Measurements from ENCODE around the gene GNB2.

The GNB2 gene

DNA sequence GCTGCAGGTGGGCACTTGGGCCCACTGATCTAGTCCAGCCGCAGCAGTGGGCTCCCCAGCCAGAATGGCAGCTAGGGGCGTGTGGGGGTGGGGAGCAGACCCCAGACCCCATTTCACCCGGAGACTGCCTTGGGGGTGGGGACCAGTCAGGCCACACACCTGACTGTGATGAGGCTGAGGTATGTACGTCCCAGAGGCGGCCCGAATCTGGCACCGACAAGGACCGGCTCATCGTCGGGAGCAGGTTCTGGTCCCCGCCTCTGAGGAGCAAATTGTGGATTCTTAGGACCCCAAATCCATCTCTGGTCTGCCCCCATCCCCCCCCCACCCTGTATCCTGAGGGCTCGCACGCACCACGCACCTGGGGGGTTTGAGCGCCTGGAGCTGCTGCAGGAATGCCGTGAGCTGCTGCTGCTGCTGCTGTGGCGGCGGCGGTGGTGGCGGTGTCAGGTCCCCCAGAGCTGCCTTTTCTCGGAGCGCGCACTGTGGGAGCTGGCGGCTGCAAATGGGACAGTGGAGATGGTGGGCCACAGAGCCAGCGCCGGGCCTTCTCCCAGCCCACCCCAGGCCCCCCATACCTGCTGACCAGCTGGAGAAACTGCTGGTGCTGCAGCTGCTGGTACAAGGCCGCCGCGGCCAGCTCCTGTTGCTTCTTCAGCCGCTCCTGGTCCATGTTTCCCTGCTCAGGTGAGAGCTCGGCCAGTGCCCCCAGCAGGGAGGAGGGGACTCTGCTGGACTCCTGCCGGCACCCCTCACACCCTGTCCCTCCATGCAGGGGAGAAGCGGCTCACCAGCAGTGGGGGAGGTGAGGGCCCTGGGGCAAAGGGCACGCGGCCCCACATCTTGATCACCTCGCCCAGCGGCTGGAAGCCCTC is 10.4 kb downstream of the GNB2 start:
- H3K4me3 ChIP-seq (ENCODE audit: low read depth, low read length), result no peak overlapping the region
- TF ChIP-seq, protein P1, sequence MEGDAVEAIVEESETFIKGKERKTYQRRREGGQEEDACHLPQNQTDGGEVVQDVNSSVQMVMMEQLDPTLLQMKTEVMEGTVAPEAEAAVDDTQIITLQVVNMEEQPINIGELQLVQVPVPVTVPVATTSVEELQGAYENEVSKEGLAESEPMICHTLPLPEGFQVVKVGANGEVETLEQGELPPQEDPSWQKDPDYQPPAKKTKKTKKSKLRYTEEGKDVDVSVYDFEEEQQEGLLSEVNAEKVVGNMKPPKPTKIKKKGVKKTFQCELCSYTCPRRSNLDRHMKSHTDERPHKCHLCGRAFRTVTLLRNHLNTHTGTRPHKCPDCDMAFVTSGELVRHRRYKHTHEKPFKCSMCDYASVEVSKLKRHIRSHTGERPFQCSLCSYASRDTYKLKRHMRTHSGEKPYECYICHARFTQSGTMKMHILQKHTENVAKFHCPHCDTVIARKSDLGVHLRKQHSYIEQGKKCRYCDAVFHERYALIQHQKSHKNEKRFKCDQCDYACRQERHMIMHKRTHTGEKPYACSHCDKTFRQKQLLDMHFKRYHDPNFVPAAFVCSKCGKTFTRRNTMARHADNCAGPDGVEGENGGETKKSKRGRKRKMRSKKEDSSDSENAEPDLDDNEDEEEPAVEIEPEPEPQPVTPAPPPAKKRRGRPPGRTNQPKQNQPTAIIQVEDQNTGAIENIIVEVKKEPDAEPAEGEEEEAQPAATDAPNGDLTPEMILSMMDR (conservative IDR thresholded peaks at IDR 0.05; ENCODE audit: low read depth, low read length), result no peak
- no peak for DNase-seq (ENCODE audit: low read depth)

DNA sequence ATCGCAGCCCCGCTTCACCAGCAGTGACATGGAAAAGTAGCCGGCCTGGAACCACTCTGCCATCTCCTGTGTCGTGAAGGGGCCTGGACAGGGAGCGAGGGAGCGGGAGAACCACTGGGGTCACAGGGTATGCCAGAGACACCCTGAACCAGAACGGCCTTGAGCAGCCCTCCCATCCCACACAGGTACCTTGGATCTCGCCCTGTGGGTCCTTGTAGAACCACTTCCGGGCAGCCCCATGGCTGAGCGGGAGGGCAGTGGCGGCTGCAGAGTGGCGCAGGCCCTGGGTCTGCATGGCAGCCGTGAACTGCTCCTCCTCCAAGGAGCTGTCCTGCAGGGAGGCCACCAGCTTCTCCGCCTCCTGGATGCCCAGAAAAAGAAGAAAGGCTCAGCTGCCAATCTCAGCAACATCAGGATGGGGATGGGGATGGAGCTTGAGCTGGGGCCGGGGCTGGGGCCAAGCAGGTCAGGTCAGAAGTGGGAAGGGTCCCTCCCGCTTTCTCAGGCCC is 11.0 kb downstream of the GNB2 start:
- no peak overlapping the region for H3K4me3 ChIP-seq (ENCODE audit: low read depth, low read length)
- no peak for DNase-seq (ENCODE audit: low read depth)
- TF ChIP-seq, protein P1 (conservative IDR thresholded peaks at IDR 0.05; ENCODE audit: low read depth, low read length), result no peak

DNA sequence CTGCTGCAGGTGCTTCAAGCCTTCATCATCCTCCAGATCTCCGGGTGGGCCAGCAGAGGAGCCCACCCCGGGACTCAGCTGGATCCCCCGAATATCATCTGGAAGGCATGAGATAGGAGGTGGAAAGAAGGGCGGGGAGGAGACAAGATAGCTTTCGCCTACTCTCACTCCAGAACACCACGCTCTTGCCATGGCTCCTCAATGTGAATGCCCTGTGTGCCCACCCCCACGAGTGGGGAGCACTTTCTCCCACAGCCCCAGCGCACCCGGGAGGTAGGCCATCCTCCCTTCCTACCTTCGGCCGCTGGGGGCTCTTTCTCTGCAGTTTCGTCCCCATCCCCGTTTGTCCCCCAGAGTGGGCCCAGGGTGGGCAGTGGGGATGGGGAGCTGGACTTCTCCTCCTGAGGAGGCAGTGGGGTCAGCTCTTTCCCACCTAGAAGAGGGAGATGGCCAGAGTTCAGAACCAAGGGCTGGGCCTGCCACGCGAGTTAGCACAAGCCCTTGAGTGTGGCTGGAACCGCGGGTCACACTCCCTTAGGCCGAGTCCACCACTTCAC is 11.6 kb downstream of the GNB2 start:
- no peak overlapping the region for H3K4me3 ChIP-seq (ENCODE audit: low read depth, low read length)
- TF ChIP-seq, protein P1 (conservative IDR thresholded peaks at IDR 0.05; ENCODE audit: low read depth, low read length), result no peak
- DNase-seq (ENCODE audit: low read depth), result no peak

DNA sequence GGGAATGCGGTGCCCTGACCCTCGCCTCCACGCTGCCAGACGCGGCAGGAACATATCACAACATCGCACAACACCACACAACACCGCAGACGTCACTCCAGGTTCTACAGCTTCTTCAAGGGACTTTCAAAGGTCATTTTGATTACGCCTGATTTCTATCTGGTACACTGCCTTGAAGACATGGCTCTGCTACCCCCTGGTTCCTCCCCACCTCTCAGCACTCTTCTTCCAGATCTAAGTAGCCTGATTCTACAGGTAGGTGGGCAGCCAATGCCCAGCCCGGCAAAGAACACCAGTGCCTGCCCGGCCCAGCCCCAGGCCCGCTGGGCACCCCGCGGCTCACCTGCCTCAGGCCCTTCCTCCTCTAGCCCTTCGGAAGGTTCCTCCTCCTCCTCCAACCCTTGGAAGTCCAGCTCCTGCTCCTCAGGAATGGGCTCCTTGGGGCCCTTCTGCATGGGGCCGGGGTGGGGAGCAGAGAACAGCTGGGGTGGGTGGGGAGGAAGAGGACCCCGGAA is 12.1 kb downstream of the GNB2 start:
- H3K4me3 ChIP-seq (ENCODE audit: low read depth, low read length), result no peak overlapping the region
- TF ChIP-seq, protein P1 (conservative IDR thresholded peaks at IDR 0.05; ENCODE audit: low read depth, low read length), result no peak
- DNase-seq (ENCODE audit: low read depth), result no peak

DNA sequence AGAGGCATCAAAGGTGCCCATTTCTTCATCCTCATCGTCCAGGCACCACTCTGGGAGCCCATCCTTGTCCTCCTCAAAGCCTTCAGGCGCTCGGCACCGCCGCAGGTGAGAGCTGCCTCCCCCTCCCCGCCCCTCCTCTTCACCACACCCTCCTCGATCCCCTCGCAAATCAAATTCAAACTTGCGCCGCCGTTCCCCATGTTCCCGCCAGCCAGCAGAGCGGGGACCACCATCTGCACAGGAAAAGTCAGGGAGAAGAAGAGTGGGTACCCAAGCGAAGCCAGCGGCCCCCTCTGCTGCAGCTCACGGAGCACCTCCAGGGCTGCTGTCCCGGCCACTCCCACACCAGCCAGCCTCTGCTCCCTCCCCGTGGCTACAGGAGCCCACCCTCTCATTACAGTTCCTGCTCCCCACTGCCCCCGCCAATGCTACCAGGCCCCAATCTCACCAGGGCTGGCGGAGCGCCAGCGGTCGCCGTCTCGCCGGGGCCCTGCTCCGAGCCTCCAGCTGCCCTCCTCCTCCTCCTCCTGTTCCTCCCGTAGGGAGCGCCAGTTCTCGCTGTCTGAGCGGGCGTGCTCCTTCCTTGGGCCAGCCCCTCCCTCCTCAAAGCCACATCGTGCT is 12.8 kb downstream of the GNB2 start:
- TF ChIP-seq, protein P1 (conservative IDR thresholded peaks at IDR 0.05; ENCODE audit: low read depth, low read length), result no peak

DNA sequence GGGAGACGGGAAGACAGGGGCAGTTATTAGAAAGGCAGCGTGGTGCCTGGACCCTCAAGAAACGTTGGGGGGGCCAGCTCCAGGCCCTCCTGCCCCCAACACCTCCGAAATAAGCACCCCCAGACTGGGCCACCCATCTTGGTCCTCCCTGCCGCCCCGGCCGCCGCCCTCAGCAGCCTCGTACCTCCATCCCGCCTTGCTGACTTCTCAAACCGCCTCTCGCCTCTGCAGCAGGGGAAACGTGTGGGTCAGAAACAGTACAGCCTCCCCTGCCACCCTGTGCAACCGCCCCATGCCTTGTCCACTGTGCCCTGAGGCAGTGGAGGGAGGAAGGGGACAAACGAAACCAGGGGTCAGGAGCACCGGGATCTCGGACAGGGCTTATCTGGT is 13.3 kb downstream of the GNB2 start:
- DNase-seq (ENCODE audit: low read depth), result no peak
- TF ChIP-seq, protein P1 (conservative IDR thresholded peaks at IDR 0.05; ENCODE audit: low read depth, low read length), result no peak
- no peak overlapping the region for H3K4me3 ChIP-seq (ENCODE audit: low read depth, low read length)

More for the DNA sequence above, 12.8 kb downstream of the GNB2 start:
- no peak for DNase-seq (ENCODE audit: low read depth)
- no peak overlapping the region for H3K4me3 ChIP-seq (ENCODE audit: low read depth, low read length)
